ENCODE measurements around the gene BRD3OS. TPM values are rescaled to one million over a fixed set of nuclear protein-coding genes. Genes with fewer than 3 reads are reported as not detected.

The BRD3OS gene
- total RNA-seq, 4 donors from 2014 or later, result 7.4 to 23.9 (median 13.6) TPM

GRCh38 chr9:133995012-133995896 is 30.0 kb upstream of the BRD3OS start:
- no peak for DNase-seq
- TF ChIP-seq CTCF (IDR thresholded peaks at IDR 0.05), result no peak
- TF ChIP-seq POLR2A (IDR thresholded peaks at IDR 0.05), result no peak
- H3K27ac ChIP-seq, result no peak overlapping the region
- no peak overlapping the region for H3K4me3 ChIP-seq
- no peaks in the 10 kb centered on the region for H3K9me3 ChIP-seq
- H3K36me3 ChIP-seq, result no peaks in the 10 kb centered on the region
- intact Hi-C loops (cut with DNase I; ENCODE audit: low total_unique reads), result no loop called here
- H3K4me1 ChIP-seq, result peaks cover 0 to 20% of the 10 kb centered on the region in 2 donors
- H3K27me3 ChIP-seq, result no peaks in the 10 kb centered on the region

GRCh38 chr9:133996531-133997520 is 28.5 kb upstream of the BRD3OS start:
- Histone ChIP-seq H3K27me3 (no peaks in the 10 kb centered on the region), H3K4me3 (no peak overlapping the region), H3K9me3 (no peaks in the 10 kb centered on the region), H3K27ac (no peak overlapping the region), H3K36me3 (no peaks in the 10 kb centered on the region), H3K4me1 (peaks cover 0 to 9% of the 10 kb centered on the region in 2 donors)
- no peak for DNase-seq
- intact Hi-C loops (cut with DNase I; ENCODE audit: low total_unique reads), result no loop called here
- no peak for TF ChIP-seq CTCF (IDR thresholded peaks at IDR 0.05)
- no peak for TF ChIP-seq POLR2A (IDR thresholded peaks at IDR 0.05)

- intact Hi-C loops (cut with DNase I; ENCODE audit: low total_unique reads), result no loop called here
- H3K4me1 ChIP-seq, result peaks cover 0 to 9% of the 10 kb centered on the region in 2 donors
- no peak overlapping the region for H3K27ac ChIP-seq
- H3K4me3 ChIP-seq, result no peak overlapping the region
- DNase-seq, result no peak
- no peaks in the 10 kb centered on the region for H3K9me3 ChIP-seq
- no peaks in the 10 kb centered on the region for H3K36me3 ChIP-seq
- TF ChIP-seq CTCF (IDR thresholded peaks at IDR 0.05), result no peak
- TF ChIP-seq POLR2A (IDR thresholded peaks at IDR 0.05), result no peak
- H3K27me3 ChIP-seq, result no peaks in the 10 kb centered on the region
These were observed 27.7 kb upstream of the BRD3OS start for GRCh38 chr9:133997584-133997983.

- Histone ChIP-seq H3K9me3 (no peaks in the 10 kb centered on the region), H3K27ac (no peak overlapping the region), H3K4me1 (peaks cover 0 to 3% of the 10 kb centered on the region in 2 donors), H3K36me3 (no peaks in the 10 kb centered on the region), H3K4me3 (no peak overlapping the region), H3K27me3 (no peaks in the 10 kb centered on the region)
- DNase-seq, result no peak
- TF ChIP-seq POLR2A (IDR thresholded peaks at IDR 0.05), result no peak
- TF ChIP-seq CTCF (IDR thresholded peaks at IDR 0.05), result no peak
- intact Hi-C loops (cut with DNase I; ENCODE audit: low total_unique reads), result no loop called here
These were observed 26.2 kb upstream of the BRD3OS start for GRCh38 chr9:133998915-133999595.
